ENCODE data around the gene TBC1D16. TPM values are rescaled to one million over a fixed set of nuclear protein-coding genes. Genes with fewer than 3 reads are reported as not detected.

The TBC1D16 gene
- total and polyA plus RNA-seq, 2 experiments from 2014 or later = 24.5 to 38.1 TPM

GRCh38 chr17:79955167-79955549 lies 80.5 kb downstream of the TBC1D16 start:
- no peaks in the 10 kb centered on the region for H3K27me3 ChIP-seq
- DNase-seq (ENCODE audit: low spot score) = no peak
- H3K79me2 ChIP-seq = peaks cover 60% of the 10 kb centered on the region
- peaks cover 33% of the 10 kb centered on the region for H3K4me1 ChIP-seq (ENCODE audit: insufficient read depth)
- no peaks in the 10 kb centered on the region for H4K20me1 ChIP-seq (ENCODE audit: insufficient read depth, poor library complexity, severe bottlenecking)
- no peak overlapping the region for H3K4me3 ChIP-seq
- TF ChIP-seq EZH2 (IDR thresholded peaks at IDR 0.05; ENCODE audit: borderline replicate concordance) (no peak), EZH2phosphoT487 (IDR thresholded peaks at IDR 0.05; ENCODE audit: low read depth, severe bottlenecking, unreplicated experiment) (no peak), CTCF (IDR thresholded peaks at IDR 0.05; ENCODE audit: poor library complexity) (no peak)
- no peak overlapping the region for H3K27ac ChIP-seq
- H3K9me2 ChIP-seq (replicated peaks; ENCODE audit: insufficient read depth) = no peaks in the 10 kb centered on the region
- 92% methylated on average over 10 of the region's 10 CpGs for WGBS (ENCODE audit: low lambda C conversion rate, missing lambda C conversion rate)
- H3K4me2 ChIP-seq = no peak overlapping the region
- H3K36me3 ChIP-seq (replicated peaks; ENCODE audit: insufficient read depth, low read depth) = no peaks in the 10 kb centered on the region
- no peak overlapping the region for H2AFZ ChIP-seq
- no peaks in the 10 kb centered on the region for H3K9me3 ChIP-seq (ENCODE audit: low read depth)

GRCh38 chr17:79954281-79955166 lies 81.1 kb downstream of the TBC1D16 start:
- peaks cover 39% of the 10 kb centered on the region for H3K4me1 ChIP-seq (ENCODE audit: insufficient read depth)
- H3K27ac ChIP-seq = no peak overlapping the region
- no peak overlapping the region for H3K4me3 ChIP-seq
- no peaks in the 10 kb centered on the region for H3K36me3 ChIP-seq (replicated peaks; ENCODE audit: insufficient read depth, low read depth)
- no peak overlapping the region for H3K4me2 ChIP-seq
- H4K20me1 ChIP-seq (ENCODE audit: insufficient read depth, poor library complexity, severe bottlenecking) = no peaks in the 10 kb centered on the region
- H3K9me2 ChIP-seq (replicated peaks; ENCODE audit: insufficient read depth) = no peaks in the 10 kb centered on the region
- TF ChIP-seq EZH2 (IDR thresholded peaks at IDR 0.05; ENCODE audit: borderline replicate concordance) = no peak
- TF ChIP-seq CTCF (IDR thresholded peaks at IDR 0.05; ENCODE audit: poor library complexity) = no peak
- TF ChIP-seq EZH2phosphoT487 (IDR thresholded peaks at IDR 0.05; ENCODE audit: low read depth, severe bottlenecking, unreplicated experiment) = no peak
- DNase-seq (ENCODE audit: low spot score) = no peak
- no peak overlapping the region for H2AFZ ChIP-seq
- H3K79me2 ChIP-seq = peaks cover 55% of the 10 kb centered on the region
- WGBS (ENCODE audit: low lambda C conversion rate, missing lambda C conversion rate) = 91% methylated on average over 24 of the region's 25 CpGs
- no peaks in the 10 kb centered on the region for H3K27me3 ChIP-seq
- H3K9me3 ChIP-seq (ENCODE audit: low read depth) = no peaks in the 10 kb centered on the region

- no peaks in the 10 kb centered on the region for H3K9me2 ChIP-seq (replicated peaks; ENCODE audit: insufficient read depth)
- no peak for DNase-seq (ENCODE audit: low spot score)
- TF ChIP-seq EZH2phosphoT487 (IDR thresholded peaks at IDR 0.05; ENCODE audit: low read depth, severe bottlenecking, unreplicated experiment) (no peak), CTCF (IDR thresholded peaks at IDR 0.05; ENCODE audit: poor library complexity) (no peak), EZH2 (IDR thresholded peaks at IDR 0.05; ENCODE audit: borderline replicate concordance) (no peak)
- no peaks in the 10 kb centered on the region for H4K20me1 ChIP-seq (ENCODE audit: insufficient read depth, poor library complexity, severe bottlenecking)
- H3K4me3 ChIP-seq = no peak overlapping the region
- H3K79me2 ChIP-seq = peaks cover 43% of the 10 kb centered on the region
- H3K27me3 ChIP-seq = no peaks in the 10 kb centered on the region
- H3K27ac ChIP-seq = no peak overlapping the region
- H3K4me1 ChIP-seq (ENCODE audit: insufficient read depth) = peaks cover 42% of the 10 kb centered on the region
- no peak overlapping the region for H2AFZ ChIP-seq
- no peaks in the 10 kb centered on the region for H3K36me3 ChIP-seq (replicated peaks; ENCODE audit: insufficient read depth, low read depth)
- no peak overlapping the region for H3K4me2 ChIP-seq
- H3K9me3 ChIP-seq (ENCODE audit: low read depth) = no peaks in the 10 kb centered on the region
Observed at GRCh38 chr17:79953335-79953734, 82.3 kb downstream of the TBC1D16 start.

Measured in hepatocyte (in vitro differentiated cells).